Measurements from ENCODE around the gene XYLT1. TPM values are rescaled to one million over a fixed set of nuclear protein-coding genes. Genes with fewer than 3 reads are reported as not detected.

Gene XYLT1
- polyA plus RNA-seq, 1 of the 3 experiments (the other 2 are of a cell fraction), result 17.6 TPM

- Histone ChIP-seq H3K27ac (ENCODE audit: low read depth in 2 of 2, low read length in 1 of 2) (no peak overlapping the region), H3K79me2 (ENCODE audit: insufficient read depth) (no peaks in the 10 kb centered on the region), H3K4me1 (ENCODE audit: control insufficient read depth in 1 of 2, insufficient read depth in 2 of 2, low read depth in 1 of 2, low read length in 1 of 2) (no peaks in the 10 kb centered on the region; a peak in 1 of 4 replicates), H3K36me3 (replicated peaks in 1 of 2; ENCODE audit: control insufficient read depth in 1 of 2, insufficient read depth in 2 of 2, low read length in 1 of 2) (no peaks in the 10 kb centered on the region), H3K9ac (no peak overlapping the region), H3K9me3 (no peaks in the 10 kb centered on the region), H3K4me3 (ENCODE audit: low read depth in 2 of 2, low read length in 1 of 2) (no peak overlapping the region), H3K27me3 (ENCODE audit: insufficient read depth) (no peaks in the 10 kb centered on the region), H4K20me1 (ENCODE audit: insufficient read depth) (no peaks in the 10 kb centered on the region), H3K9me2 (no peaks in the 10 kb centered on the region), H3K4me2 (no peak overlapping the region), H3F3A (replicated peaks; ENCODE audit: insufficient read depth) (no peaks in the 10 kb centered on the region), H2AFZ (ENCODE audit: low read depth) (no peak overlapping the region)
- DNase-seq, result no peak
- WGBS (ENCODE audit: low lambda C conversion rate), result 45% methylated on average over 6 of the region's 6 CpGs
- ChIA-PET POLR2A (no interaction called here), CTCF (no interaction called here)
- no peak for TF ChIP-seq PBX3 (IDR thresholded peaks at IDR 0.05)
Observed at GRCh38 chr16:17062676-17063075, 408.1 kb downstream of the XYLT1 start.

GRCh38 chr16:17061326-17061725 is 409.4 kb downstream of the XYLT1 start:
- DNase-seq, result no peak
- TF ChIP-seq RFX5 (IDR thresholded peaks at IDR 0.05; ENCODE audit: low read length) (no peak), NFIC (IDR thresholded peaks at IDR 0.05; ENCODE audit: borderline replicate concordance) (no peak), FOXJ3 (CRISPR knock-in tag; IDR thresholded peaks at IDR 0.05) (no peak)

GRCh38 chr16:17058471-17058870 is 412.3 kb downstream of the XYLT1 start:
- DNase-seq, result peak; percentile 78
- POLR2A ChIA-PET, result interaction anchor here (0.6 to 0.9 kb wide), 4 partner anchors 20 to 411 kb away, joined by 3 to 4 read pairs (median 3); no protein-coding TSS in a partner anchor
- no peak overlapping the region for H3K4me2 ChIP-seq
- H3K27me3 ChIP-seq (ENCODE audit: insufficient read depth), result no peaks in the 10 kb centered on the region
- peak overlapping the region in 1 of 2 experiments; percentile 62; a peak in 2 of 4 replicates for H3K27ac ChIP-seq (ENCODE audit: low read depth in 2 of 2, low read length in 1 of 2)
- no peaks in the 10 kb centered on the region for H3K79me2 ChIP-seq (ENCODE audit: insufficient read depth)
- H3K9ac ChIP-seq, result no peak overlapping the region
- no peak for TF ChIP-seq RXRA (IDR thresholded peaks at IDR 0.05; ENCODE audit: borderline replicate concordance, low read depth)
- TF ChIP-seq GATA2 (CRISPR knock-in tag; IDR thresholded peaks at IDR 0.05), result peak; percentile 96
- TF ChIP-seq FOXJ3 (CRISPR knock-in tag; IDR thresholded peaks at IDR 0.05), result peak; percentile 65
- TF ChIP-seq MXI1 (IDR thresholded peaks at IDR 0.05; ENCODE audit: low read depth, low read length), result peak; percentile 60; the same call in 1 of the 2 replicates
- peak; percentile 40 for TF ChIP-seq CHD2 (IDR thresholded peaks at IDR 0.05; ENCODE audit: low read length, partially characterized antibody)
- peak; percentile 28; the same call in 1 of the 2 replicates for TF ChIP-seq RAD21 (IDR thresholded peaks at IDR 0.05; ENCODE audit: low read length)
- no peak for TF ChIP-seq TEAD4 (IDR thresholded peaks at IDR 0.05; ENCODE audit: borderline replicate concordance, insufficient read depth)
- TF ChIP-seq GABPA (IDR thresholded peaks at IDR 0.05; ENCODE audit: low read depth), result no peak
- peak in 1 of 2 experiments; percentile 85; a peak in 2 of 4 replicates for TF ChIP-seq EP300 (IDR thresholded peaks at IDR 0.05; ENCODE audit: borderline replicate concordance in 1 of 2, low read depth in 1 of 2, low read length in 1 of 2)
- peak; percentile 84; the same call in 1 of the 2 replicates for TF ChIP-seq RCOR1 (IDR thresholded peaks at IDR 0.05; ENCODE audit: low read length)
- TF ChIP-seq TCF12 (IDR thresholded peaks at IDR 0.05), result 0 out of 2 replicates have a peak, but pooled peaks have one; percentile 14
- H3F3A ChIP-seq (replicated peaks; ENCODE audit: insufficient read depth), result no peaks in the 10 kb centered on the region
- no peak overlapping the region for H2AFZ ChIP-seq (ENCODE audit: low read depth)
- no peaks in the 10 kb centered on the region for H4K20me1 ChIP-seq (ENCODE audit: insufficient read depth)
- H3K4me1 ChIP-seq (ENCODE audit: control insufficient read depth in 1 of 2, insufficient read depth in 2 of 2, low read depth in 1 of 2, low read length in 1 of 2), result peaks cover 0 to 5% of the 10 kb centered on the region in 2 experiments; a peak in 1 of 4 replicates
- WGBS (ENCODE audit: low lambda C conversion rate), result 13% methylated on average over 7 of the region's 7 CpGs
- CTCF ChIA-PET, result interaction anchor here (1.1 kb wide), 1 partner anchor 465 kb away, joined by 3 read pairs; no protein-coding TSS in a partner anchor
- H3K4me3 ChIP-seq (ENCODE audit: low read depth in 2 of 2, low read length in 1 of 2), result no peak overlapping the region
- H3K36me3 ChIP-seq (replicated peaks in 1 of 2; ENCODE audit: control insufficient read depth in 1 of 2, insufficient read depth in 2 of 2, low read length in 1 of 2), result no peaks in the 10 kb centered on the region
- H3K9me2 ChIP-seq, result no peaks in the 10 kb centered on the region
- H3K9me3 ChIP-seq, result no peaks in the 10 kb centered on the region

More at GRCh38 chr16:17061326-17061725, 409.4 kb downstream of the XYLT1 start:
- Histone ChIP-seq H3K79me2 (ENCODE audit: insufficient read depth) (no peaks in the 10 kb centered on the region), H3K36me3 (replicated peaks in 1 of 2; ENCODE audit: control insufficient read depth in 1 of 2, insufficient read depth in 2 of 2, low read length in 1 of 2) (no peaks in the 10 kb centered on the region), H3K9ac (no peak overlapping the region), H3K4me2 (no peak overlapping the region), H3K27ac (ENCODE audit: low read depth in 2 of 2, low read length in 1 of 2) (no peak overlapping the region), H4K20me1 (ENCODE audit: insufficient read depth) (no peaks in the 10 kb centered on the region), H3K4me3 (ENCODE audit: low read depth in 2 of 2, low read length in 1 of 2) (no peak overlapping the region), H3K9me3 (no peaks in the 10 kb centered on the region), H3K4me1 (ENCODE audit: control insufficient read depth in 1 of 2, insufficient read depth in 2 of 2, low read depth in 1 of 2, low read length in 1 of 2) (peaks cover 0 to 5% of the 10 kb centered on the region in 2 experiments; a peak in 1 of 4 replicates), H3K27me3 (ENCODE audit: insufficient read depth) (no peaks in the 10 kb centered on the region), H2AFZ (ENCODE audit: low read depth) (no peak overlapping the region), H3F3A (replicated peaks; ENCODE audit: insufficient read depth) (no peaks in the 10 kb centered on the region), H3K9me2 (no peaks in the 10 kb centered on the region)
- POLR2A ChIA-PET, result no interaction called here
- CTCF ChIA-PET, result no interaction called here
- WGBS (ENCODE audit: low lambda C conversion rate), result 39% methylated on average over 2 of the region's 2 CpGs

All from SK-N-SH (cell line).